Measurements from ENCODE around the gene TCAP. TPM values are rescaled to one million over a fixed set of nuclear protein-coding genes. Genes with fewer than 3 reads are reported as not detected.
"Not testable (repeated sequence)": the region's sequence is repeated elsewhere in the genome, so short reads cannot be mapped to it uniquely, and the experiment has no call there.

TCAP gene
- polyA plus RNA-seq, 1 donor from 2014 or later, result not detected

DNA sequence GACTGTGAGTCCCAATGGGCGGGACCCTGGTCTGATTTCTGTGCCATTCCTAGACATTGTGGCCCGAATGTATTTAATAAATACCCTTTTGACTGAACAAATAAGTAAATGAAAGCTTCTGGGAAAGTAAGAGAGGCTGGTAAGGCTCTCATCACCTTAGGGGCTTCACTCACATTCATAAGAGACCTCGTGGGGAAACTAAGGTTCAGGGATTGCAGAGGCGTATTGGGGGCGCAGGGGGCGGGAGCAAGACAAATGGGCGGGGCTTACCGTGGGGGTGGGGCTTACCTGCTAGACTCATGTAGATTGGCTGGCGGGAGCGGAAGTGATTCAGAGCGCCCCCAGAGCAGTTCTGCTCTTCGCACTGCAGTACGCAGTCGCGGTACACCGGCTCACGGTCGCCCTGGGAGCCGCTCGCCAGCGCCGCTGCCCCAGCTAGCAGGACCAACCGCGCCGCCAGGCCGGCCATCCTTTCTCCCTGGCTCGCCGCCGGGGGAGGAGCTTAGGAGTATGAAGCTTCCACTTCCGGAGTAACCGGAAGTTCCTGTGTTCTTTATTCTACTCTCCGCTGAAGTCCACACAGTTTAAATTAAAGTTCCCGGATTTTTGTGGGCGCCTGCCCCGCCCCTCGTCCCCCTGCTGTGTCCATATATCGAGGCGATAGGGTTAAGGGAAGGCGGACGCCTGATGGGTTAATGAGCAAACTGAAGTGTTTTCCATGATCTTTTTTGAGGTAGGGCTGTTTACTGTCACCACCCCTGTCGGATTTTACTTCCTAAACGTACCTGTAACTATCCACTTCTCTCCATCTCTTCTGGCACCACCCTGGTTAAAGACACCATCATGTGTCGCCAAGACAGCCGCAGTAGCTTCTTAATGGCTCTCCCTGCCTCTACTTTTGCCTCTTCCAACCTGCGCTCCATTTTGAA lies 22.7 kb downstream of the TCAP start, which contains the start of gene PGAP3:
Gene PGAP3, minus strand, starts transcription at position 512 of the 929 bp plus-strand sequence. Its CDS starts 43 bp downstream, at position 469.
- H3K27ac Mint-ChIP-seq, result peak within 1 kb of the TSS; percentile 82 to 96 (median 95)
- H3K4me1 Mint-ChIP-seq, result peaks cover 10 to 21% (median 17%) of the 10 kb centered on the region in 3 donors
- H3K4me3 Mint-ChIP-seq, result peak within 1 kb of the TSS; percentile 95 to 100 (median 99)

DNA sequence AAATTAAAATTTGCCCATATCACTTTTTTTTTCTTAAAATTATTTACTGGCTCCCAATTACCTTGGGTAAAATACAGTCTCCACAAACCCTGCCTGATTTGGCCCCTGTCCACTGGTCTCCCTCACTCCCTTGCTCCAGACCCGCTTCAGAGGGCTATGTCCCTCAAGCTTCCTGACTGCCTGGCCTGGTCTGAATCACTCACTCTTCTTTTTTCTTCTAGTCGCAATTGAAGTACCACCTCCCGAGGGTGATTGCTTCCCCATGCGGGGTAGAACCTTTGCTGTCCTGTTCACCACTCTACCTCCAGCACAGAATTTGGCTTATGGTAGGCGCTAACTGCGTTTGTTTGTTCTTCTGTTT lies 23.3 kb downstream of the TCAP start:
- Mint-ChIP-seq H3K27ac (peak overlapping the region; percentile 82 to 96 (median 95)), H3K4me1 (peaks cover 10 to 19% (median 16%) of the 10 kb centered on the region in 3 donors)

More for the DNA sequence above, 22.7 kb downstream of the TCAP start, which contains the start of gene PGAP3:
- Mint-ChIP-seq H3K27me3 (no peaks in the 10 kb centered on the region), H3K9me3 (no peaks in the 10 kb centered on the region), H3K36me3 (peaks cover 7% of the 10 kb centered on the region)

DNA sequence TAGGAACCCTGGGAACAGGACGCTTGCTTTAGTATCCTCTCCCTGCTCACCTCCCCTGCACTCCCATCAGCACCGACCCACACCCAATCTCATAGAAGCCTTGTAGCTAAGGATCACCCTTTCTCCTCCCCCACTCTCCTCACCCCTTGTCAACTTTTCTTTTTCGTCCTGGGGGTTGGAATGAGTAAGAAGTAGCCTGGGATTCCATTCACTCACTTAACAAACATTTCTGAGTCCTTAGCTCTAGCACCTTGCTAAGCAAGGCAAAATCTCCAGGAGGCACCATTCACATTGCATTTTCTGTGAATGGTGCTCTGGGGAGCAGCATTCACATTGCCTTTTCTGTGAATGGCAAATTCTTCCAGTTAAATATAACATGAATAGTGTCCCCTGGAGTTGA lies 23.8 kb downstream of the TCAP start:
- Mint-ChIP-seq H3K27me3 (no peaks in the 10 kb centered on the region), H3K27ac (peak overlapping the region; percentile 82 to 96 (median 95)), H3K4me3 (peak overlapping the region; percentile 23 to 99 (median 82)), H3K4me1 (peaks cover 10 to 19% (median 16%) of the 10 kb centered on the region in 3 donors), H3K36me3 (peaks cover 7% of the 10 kb centered on the region), H3K9me3 (no peaks in the 10 kb centered on the region)

More for the DNA sequence above, 23.3 kb downstream of the TCAP start:
- H3K9me3 Mint-ChIP-seq, result no peaks in the 10 kb centered on the region
- H3K4me3 Mint-ChIP-seq, result peak overlapping the region; percentile 95 to 100 (median 99)
- H3K36me3 Mint-ChIP-seq, result peaks cover 7% of the 10 kb centered on the region
- no peaks in the 10 kb centered on the region for H3K27me3 Mint-ChIP-seq

DNA sequence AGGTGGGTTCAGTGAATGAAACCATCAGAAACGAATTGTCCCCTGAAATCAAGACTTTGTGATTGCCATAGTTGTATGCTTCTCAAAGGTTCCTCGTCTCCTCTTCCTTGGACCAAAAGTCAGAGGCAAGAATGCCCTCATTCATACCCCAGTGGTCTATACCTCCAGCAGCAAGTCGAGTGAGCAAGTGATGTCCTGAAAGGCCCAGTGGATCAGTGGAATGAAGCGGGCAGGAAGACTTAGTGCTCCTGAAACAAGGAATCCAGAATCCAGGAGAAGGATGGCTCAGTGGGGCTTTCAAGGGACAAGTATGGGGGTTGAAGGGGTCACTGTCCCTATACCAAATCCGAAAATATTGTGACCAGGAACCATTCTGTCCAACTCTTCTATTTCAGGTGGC lies 29.4 kb downstream of the TCAP start:
- Mint-ChIP-seq H3K4me1 (peaks cover 0 to 3% (median 2%) of the 10 kb centered on the region in 3 donors), H3K27me3 (peaks cover 16% of the 10 kb centered on the region), H3K36me3 (peaks cover 4% of the 10 kb centered on the region), H3K9me3 (peaks cover 0 to 2% (median 0%) of the 10 kb centered on the region in 3 donors), H3K27ac (no peak overlapping the region), H3K4me3 (no peak overlapping the region)

DNA sequence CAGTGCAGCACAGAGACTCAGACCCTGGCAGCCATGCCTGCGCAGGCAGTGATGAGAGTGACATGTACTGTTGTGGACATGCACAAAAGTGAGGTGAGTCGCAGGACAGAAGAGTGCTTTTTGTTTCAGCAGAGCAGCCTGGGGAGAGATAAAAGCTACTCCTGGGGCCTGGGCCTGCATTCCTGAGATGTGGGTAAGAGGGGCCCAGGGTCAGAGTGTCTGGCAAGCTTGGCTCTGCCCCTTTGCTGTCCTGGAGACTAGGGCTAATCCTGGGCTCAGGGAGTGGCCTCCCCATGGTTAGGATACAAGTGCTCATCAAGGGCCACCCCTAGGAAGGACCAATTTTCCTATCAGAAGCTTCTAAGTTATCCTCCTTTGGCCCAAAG lies 29.9 kb downstream of the TCAP start:
- H3K4me1 Mint-ChIP-seq, result peaks cover 0 to 5% (median 2%) of the 10 kb centered on the region in 3 donors
- peaks cover 4% of the 10 kb centered on the region for H3K36me3 Mint-ChIP-seq
- peaks cover 0 to 2% (median 0%) of the 10 kb centered on the region in 3 donors for H3K9me3 Mint-ChIP-seq
- no peak overlapping the region for H3K4me3 Mint-ChIP-seq
- H3K27me3 Mint-ChIP-seq, result peaks cover 19% of the 10 kb centered on the region
- H3K27ac Mint-ChIP-seq, result no peak overlapping the region

DNA sequence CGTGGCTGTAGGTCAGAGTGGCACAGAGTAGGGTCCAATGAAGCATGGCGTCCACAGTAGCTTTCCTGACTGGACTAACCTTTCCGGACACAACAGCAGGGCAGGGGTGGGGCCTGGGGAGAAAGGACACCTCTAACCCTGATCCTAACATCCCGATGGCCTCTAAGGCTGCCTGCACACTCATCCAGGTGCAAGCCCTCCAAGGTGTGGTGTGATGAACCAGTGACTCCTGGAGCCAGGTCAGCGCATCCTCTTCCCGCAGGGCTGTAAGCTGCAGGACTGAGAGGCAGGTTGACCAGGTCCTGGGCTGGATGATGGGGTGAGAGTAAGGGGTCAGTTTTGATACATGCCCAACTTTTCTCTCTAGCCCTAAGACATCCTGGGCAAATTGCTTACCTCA lies 31.6 kb downstream of the TCAP start:
- Mint-ChIP-seq H3K9me3 (peaks cover 0 to 2% (median 0%) of the 10 kb centered on the region in 3 donors), H3K27ac (no peak overlapping the region), H3K4me1 (peaks cover 0 to 5% (median 3%) of the 10 kb centered on the region in 3 donors), H3K27me3 (peaks cover 30% of the 10 kb centered on the region), H3K4me3 (no peak overlapping the region), H3K36me3 (peaks cover 4% of the 10 kb centered on the region)

DNA sequence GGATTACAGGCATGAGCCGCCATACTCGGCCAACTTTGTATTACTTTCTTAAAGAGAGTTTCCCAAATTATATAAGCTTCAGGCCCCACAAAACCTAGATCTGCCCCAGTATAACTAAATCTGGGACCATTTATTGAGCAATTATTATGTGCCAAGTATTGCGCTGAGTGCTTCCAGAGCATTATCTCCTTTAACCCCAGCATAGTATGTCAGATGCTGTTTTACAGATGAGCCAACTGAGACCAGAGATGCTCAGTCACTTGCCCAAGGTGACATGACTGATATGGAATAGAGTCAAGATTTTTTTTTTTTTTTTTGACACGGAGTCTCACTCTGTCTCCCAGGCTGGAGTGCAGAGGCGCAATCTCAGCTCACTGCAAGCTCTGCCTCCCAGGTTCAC lies 32.8 kb downstream of the TCAP start:
- peaks cover 34% of the 10 kb centered on the region for H3K27me3 Mint-ChIP-seq
- H3K9me3 Mint-ChIP-seq, result peaks cover 0 to 2% (median 0%) of the 10 kb centered on the region in 3 donors
- peaks cover 0 to 5% (median 3%) of the 10 kb centered on the region in 3 donors for H3K4me1 Mint-ChIP-seq
- peaks cover 3% of the 10 kb centered on the region for H3K36me3 Mint-ChIP-seq
- H3K4me3 Mint-ChIP-seq, result no peak overlapping the region
- no peak overlapping the region for H3K27ac Mint-ChIP-seq

DNA sequence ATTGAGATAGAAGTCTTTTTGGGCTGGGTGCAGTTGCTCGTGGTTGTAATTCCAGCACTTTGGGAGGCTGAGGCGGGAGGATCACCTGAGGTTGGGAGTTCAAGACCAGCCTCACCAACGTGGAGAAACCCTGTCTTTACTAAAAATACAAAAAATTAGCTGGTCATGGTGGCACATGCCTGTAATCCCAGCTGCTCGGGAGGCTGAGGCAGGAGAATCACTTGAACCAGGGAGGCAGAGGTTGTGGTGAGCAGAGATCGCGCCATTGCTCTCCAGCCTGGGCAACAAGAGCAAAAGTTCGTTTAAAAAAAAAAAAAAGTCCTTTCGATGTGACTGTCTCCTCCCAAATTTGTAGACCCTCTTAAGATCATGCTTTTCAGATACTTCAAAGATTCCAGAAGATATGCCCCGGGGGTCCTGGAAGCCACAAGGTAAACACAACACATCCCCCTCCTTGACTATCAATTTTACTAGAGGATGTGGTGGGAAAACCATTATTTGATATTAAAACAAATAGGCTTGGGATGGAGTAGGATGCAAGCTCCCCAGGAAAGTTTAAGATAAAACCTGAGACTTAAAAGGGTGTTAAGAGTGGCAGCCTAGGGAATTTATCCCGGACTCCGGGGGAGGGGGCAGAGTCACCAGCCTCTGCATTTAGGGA lies 34.1 kb downstream of the TCAP start:
- H3K4me3 Mint-ChIP-seq, result peak overlapping the region in 2 of 4 donors; percentile 37 to 76
- not testable (repeated sequence) for H3K9me3 Mint-ChIP-seq, H3K36me3 Mint-ChIP-seq
- H3K27ac Mint-ChIP-seq, result peak overlapping the region in 1 of 3 donors; percentile 14
- H3K27me3 Mint-ChIP-seq, result peaks cover 34% of the 10 kb centered on the region
- peaks cover 1 to 12% (median 5%) of the 10 kb centered on the region in 3 donors for H3K4me1 Mint-ChIP-seq

DNA sequence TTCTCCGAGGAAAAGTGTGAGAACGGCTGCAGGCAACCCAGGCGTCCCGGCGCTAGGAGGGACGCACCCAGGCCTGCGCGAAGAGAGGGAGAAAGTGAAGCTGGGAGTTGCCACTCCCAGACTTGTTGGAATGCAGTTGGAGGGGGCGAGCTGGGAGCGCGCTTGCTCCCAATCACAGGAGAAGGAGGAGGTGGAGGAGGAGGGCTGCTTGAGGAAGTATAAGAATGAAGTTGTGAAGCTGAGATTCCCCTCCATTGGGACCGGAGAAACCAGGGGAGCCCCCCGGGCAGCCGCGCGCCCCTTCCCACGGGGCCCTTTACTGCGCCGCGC lies 34.6 kb downstream of the TCAP start, which contains the start of gene ERBB2:
Gene ERBB2, plus strand, starts transcription at position 247 of the 330 bp plus-strand sequence. CDS start 175 bp downstream, outside the sequence.
- Mint-ChIP-seq H3K4me3 (peak within 1 kb of the TSS in 2 of 4 donors; percentile 66 to 76), H3K9me3 (peaks cover 0 to 2% (median 0%) of the 10 kb centered on the region in 3 donors), H3K27ac (peak within 1 kb of the TSS in 1 of 3 donors; percentile 14), H3K36me3 (peaks cover 1% of the 10 kb centered on the region), H3K4me1 (peaks cover 3 to 12% (median 5%) of the 10 kb centered on the region in 3 donors), H3K27me3 (peaks cover 34% of the 10 kb centered on the region)

DNA sequence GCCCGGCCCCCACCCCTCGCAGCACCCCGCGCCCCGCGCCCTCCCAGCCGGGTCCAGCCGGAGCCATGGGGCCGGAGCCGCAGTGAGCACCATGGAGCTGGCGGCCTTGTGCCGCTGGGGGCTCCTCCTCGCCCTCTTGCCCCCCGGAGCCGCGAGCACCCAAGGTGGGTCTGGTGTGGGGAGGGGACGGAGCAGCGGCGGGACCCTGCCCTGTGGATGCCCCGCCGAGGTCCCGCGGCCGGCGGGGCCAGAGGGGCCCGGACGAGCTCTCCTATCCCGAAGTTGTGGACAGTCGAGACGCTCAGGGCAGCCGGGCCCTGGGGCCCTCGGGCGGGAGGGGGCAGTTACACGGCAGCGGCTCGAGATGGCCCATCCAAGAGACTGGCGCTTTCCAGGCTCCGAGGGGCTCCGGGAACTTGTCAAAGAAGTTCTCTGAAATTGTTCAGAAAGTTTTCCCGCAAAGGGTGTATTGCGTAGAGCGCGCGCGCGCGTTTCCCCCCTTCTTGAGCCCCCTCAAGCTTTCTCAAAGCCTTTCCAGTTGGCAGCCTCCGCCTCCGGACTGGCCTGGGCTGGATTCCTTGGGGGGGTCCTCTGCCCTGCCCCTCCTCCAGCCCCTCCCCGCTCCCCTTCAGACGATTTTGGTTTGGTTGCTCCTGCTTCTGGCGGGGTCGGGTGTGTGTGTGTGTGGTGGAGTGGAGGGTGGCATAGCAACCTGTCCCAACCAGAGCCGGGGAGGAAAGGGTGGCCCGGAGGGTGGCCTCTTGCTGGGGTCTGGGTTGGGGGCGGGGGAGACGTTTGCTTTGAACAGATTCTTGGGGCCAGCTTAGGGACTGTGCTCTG lies 35.2 kb downstream of the TCAP start:
- peaks cover 34% of the 10 kb centered on the region for H3K27me3 Mint-ChIP-seq
- peak overlapping the region in 1 of 3 donors; percentile 14 for H3K27ac Mint-ChIP-seq
- peak overlapping the region in 1 of 4 donors; percentile 66 for H3K4me3 Mint-ChIP-seq
- peaks cover 3 to 12% (median 5%) of the 10 kb centered on the region in 3 donors for H3K4me1 Mint-ChIP-seq
- H3K9me3 Mint-ChIP-seq, result peaks cover 0 to 2% (median 0%) of the 10 kb centered on the region in 3 donors
- H3K36me3 Mint-ChIP-seq, result peaks cover 1% of the 10 kb centered on the region

DNA sequence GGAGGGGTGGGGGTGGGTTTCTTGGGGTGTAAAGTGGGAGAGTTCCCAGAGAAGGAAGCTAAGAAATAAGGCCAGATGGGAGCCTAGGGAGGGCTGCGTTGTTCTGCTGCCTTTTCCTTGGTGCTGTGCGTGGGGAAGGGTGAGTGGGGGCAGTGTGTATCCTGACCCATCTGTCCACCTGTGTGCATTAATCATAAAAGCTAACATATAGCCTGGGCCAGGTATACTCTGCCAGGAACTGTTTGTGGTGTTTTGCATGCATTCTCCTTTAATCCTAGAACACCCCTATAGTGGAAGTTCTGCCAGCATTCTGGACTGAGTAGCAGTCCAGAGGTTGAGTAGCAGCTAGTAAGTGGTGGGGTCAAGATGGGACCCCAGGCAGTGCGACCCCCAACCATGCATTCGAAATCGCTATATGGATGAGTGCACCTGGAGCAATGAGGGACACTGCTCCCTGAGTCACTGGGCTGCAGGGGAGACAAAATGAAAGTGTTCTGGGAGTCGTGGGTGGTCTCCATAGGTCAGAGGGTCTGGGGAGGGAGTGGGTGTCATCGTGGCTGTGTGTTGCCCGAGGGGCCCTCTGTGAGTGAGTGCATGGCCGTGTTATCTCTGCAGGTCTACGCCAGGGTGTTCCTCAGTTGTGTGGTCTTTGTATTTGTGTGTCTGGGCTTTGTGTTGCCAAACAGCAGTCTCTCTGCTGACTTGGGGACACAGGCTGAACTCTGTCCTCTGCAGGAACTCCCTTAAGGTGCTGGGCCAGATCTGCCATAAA lies 36.0 kb downstream of the TCAP start:
- Mint-ChIP-seq H3K27ac (peak overlapping the region in 1 of 3 donors; percentile 20), H3K4me1 (peaks cover 3 to 12% (median 5%) of the 10 kb centered on the region in 3 donors), H3K27me3 (peaks cover 34% of the 10 kb centered on the region), H3K36me3 (peaks cover 1% of the 10 kb centered on the region), H3K9me3 (peaks cover 0 to 2% (median 0%) of the 10 kb centered on the region in 3 donors), H3K4me3 (peak overlapping the region in 2 of 4 donors; percentile 44 to 66)

DNA sequence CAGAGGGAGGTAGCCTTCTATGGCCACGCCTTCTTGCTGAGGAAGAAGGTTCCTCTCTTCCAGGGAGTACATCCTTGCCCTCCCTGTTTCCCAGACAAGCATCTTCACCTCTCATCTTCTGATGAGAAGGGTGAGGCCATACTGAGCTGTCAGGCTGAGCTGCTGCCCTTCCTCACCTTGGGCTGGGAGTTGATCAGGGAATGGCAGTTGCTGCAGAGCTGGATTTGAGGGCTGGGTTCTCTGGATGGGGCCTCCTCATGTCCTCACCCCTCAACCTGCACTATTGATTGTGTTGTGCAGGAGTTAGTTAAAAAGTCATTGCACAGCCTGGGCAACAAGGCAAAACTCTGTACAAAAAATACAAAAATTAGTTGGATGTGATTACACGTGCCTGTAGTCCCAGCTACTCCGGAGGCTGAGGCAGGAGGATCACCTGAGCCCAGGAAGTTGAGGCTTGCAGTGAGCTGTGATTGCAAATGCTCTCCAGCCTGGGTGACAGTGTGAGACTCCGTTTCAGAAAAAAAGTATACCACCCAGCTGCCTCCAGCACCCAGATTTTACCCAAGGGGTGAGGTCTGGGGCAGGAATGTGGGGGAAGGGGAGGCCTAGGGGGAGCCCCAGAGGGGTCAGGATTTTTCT lies 36.8 kb downstream of the TCAP start:
- peaks cover 0 to 2% (median 0%) of the 10 kb centered on the region in 3 donors for H3K9me3 Mint-ChIP-seq
- H3K4me3 Mint-ChIP-seq, result peak overlapping the region in 1 of 4 donors; percentile 44
- peaks cover 1% of the 10 kb centered on the region for H3K36me3 Mint-ChIP-seq
- H3K27me3 Mint-ChIP-seq, result peaks cover 34% of the 10 kb centered on the region
- peaks cover 4 to 14% (median 6%) of the 10 kb centered on the region in 3 donors for H3K4me1 Mint-ChIP-seq
- H3K27ac Mint-ChIP-seq, result no peak overlapping the region
